Ishikawa (cell line): ENCODE results near the gene FHL1.

ENCODE experiments used
- CEBPB ChIP-seq: IDR thresholded peaks from 2 replicates; pipeline ENCODE4 v1.6.1; 2012
- CREB1 ChIP-seq: IDR thresholded peaks from 2 replicates; pipeline ENCODE4 v1.6.1; 2012; ENCODE audit warnings: low read depth
- EGR1 ChIP-seq: IDR thresholded peaks from 2 replicates; pipeline ENCODE4 v1.6.1; 2012
- EP300 ChIP-seq: IDR thresholded peaks from 2 replicates; pipeline ENCODE4 v1.6.1; 2012; ENCODE audit warnings: borderline replicate concordance
- FOXM1 ChIP-seq: IDR thresholded peaks from 2 replicates; pipeline ENCODE4 v1.6.1; 2012; ENCODE audit warnings: low read depth, borderline replicate concordance
- MAX ChIP-seq: IDR thresholded peaks from 2 replicates; pipeline ENCODE4 v1.6.1; 2012
- NFIC ChIP-seq: IDR thresholded peaks from 2 replicates; pipeline ENCODE4 v1.6.1; 2012
- RAD21 ChIP-seq: IDR thresholded peaks from 2 replicates; pipeline ENCODE4 v1.6.1; 2012; ENCODE audit warnings: low read depth
- REST ChIP-seq: IDR thresholded peaks from 2 replicates; pipeline ENCODE4 v1.6.1; 2012; ENCODE audit warnings: low read depth, mild to moderate bottlenecking
- TAF1 ChIP-seq: IDR thresholded peaks from 2 replicates; pipeline ENCODE4 v1.6.1; 2012; ENCODE audit warnings: low read depth, mild to moderate bottlenecking
- TCF12 ChIP-seq: IDR thresholded peaks from 2 replicates; pipeline ENCODE4 v1.6.1; 2012; ENCODE audit warnings: low read depth
- TEAD4 ChIP-seq: IDR thresholded peaks from 2 replicates; pipeline ENCODE4 v1.6.1; 2012
- USF1 ChIP-seq: IDR thresholded peaks from 2 replicates; pipeline ENCODE4 v1.6.1; 2012
- YY1 ChIP-seq: IDR thresholded peaks from 2 replicates; pipeline ENCODE4 v1.6.1; 2012; ENCODE audit warnings: low read depth
- ZBTB7A ChIP-seq: IDR thresholded peaks from 2 replicates; pipeline ENCODE4 v1.6.1; 2012; ENCODE audit warnings: low read depth

FHL1 gene

GRCh38 chrX:136121788-136122187 is 25.5 kb upstream of the FHL1 start:
- TF ChIP-seq NFIC = no peak
- TF ChIP-seq CEBPB = no peak
- no peak for TF ChIP-seq MAX
- no peak for TF ChIP-seq CREB1
- no peak for TF ChIP-seq USF1
- TF ChIP-seq TEAD4 = no peak
- no peak for TF ChIP-seq RAD21
- no peak for TF ChIP-seq TCF12
- no peak for TF ChIP-seq FOXM1
- no peak for TF ChIP-seq REST
- no peak for TF ChIP-seq TAF1
- no peak for TF ChIP-seq YY1
- TF ChIP-seq EGR1 = no peak
- TF ChIP-seq ZBTB7A = no peak
- TF ChIP-seq EP300 = no peak

GRCh38 chrX:136122207-136122606 is 25.1 kb upstream of the FHL1 start:
- TF ChIP-seq YY1 = no peak
- no peak for TF ChIP-seq FOXM1
- TF ChIP-seq EP300 = no peak
- no peak for TF ChIP-seq ZBTB7A
- no peak for TF ChIP-seq CEBPB
- TF ChIP-seq REST = no peak
- TF ChIP-seq TCF12 = no peak
- no peak for TF ChIP-seq NFIC
- TF ChIP-seq MAX = no peak
- no peak for TF ChIP-seq TEAD4
- no peak for TF ChIP-seq CREB1
- TF ChIP-seq RAD21 = no peak
- TF ChIP-seq EGR1 = no peak
- no peak for TF ChIP-seq TAF1
- no peak for TF ChIP-seq USF1

- TF ChIP-seq YY1 = no peak
- TF ChIP-seq ZBTB7A = no peak
- no peak for TF ChIP-seq TEAD4
- TF ChIP-seq EP300 = no peak
- TF ChIP-seq EGR1 = no peak
- TF ChIP-seq NFIC = no peak
- no peak for TF ChIP-seq TAF1
- no peak for TF ChIP-seq REST
Measured at GRCh38 chrX:136125106-136125505, 22.2 kb upstream of the FHL1 start.

- TF ChIP-seq NFIC (no peak), EP300 (no peak), TCF12 (no peak), RAD21 (no peak), CREB1 (no peak), FOXM1 (no peak), TEAD4 (no peak), CEBPB (no peak), USF1 (no peak)
Measured at GRCh38 chrX:136126371-136126770, 21.0 kb upstream of the FHL1 start.

- TF ChIP-seq RAD21 (no peak), YY1 (no peak), USF1 (no peak), TEAD4 (no peak), CEBPB (no peak), ZBTB7A (no peak), REST (no peak), MAX (no peak), EGR1 (no peak), TCF12 (no peak), EP300 (no peak), CREB1 (no peak), FOXM1 (no peak), TAF1 (no peak), NFIC (no peak)
Measured at GRCh38 chrX:136126872-136127406, 20.4 kb upstream of the FHL1 start.
